Activated CD4-positive, alpha-beta T cell treated with anti-CD3 and anti-CD28 coated beads, Interleukin-2, amount 10 ng/mL, durations not matched to agents 7 days and 5 days (primary cell): ENCODE measurements around the gene WDR6. TPM values are rescaled to one million over a fixed set of nuclear protein-coding genes. Genes with fewer than 3 reads are reported as not detected.
"Not testable (repeated sequence)": the region's sequence is repeated elsewhere in the genome, so short reads cannot be mapped to it uniquely, and the experiment has no call there.

Source experiments
- CTCF ChIA-PET: fragments of 350-600 bp; sonication (Branson Sonifier 250); formaldehyde crosslinking; loops from one replicate; lab custom pipeline; 2021; ENCODE audit warnings: antibody characterized with exemption; lab: Charles Lee
- POLR2A ChIA-PET: fragments of 350-600 bp; sonication (Branson Sonifier 250); formaldehyde crosslinking; loops from one replicate; lab custom pipeline; 2021; ENCODE audit warnings: antibody characterized with exemption; lab: Charles Lee
- DNase-seq: peaks from one replicate; pipeline ENCODE4 v3.0.0-alpha.2; 2020
- H3K27ac Mint-ChIP-seq: one replicate; pipeline ENCODE4 v1.8.0; 2021; ENCODE audit warnings: mild to moderate bottlenecking, moderate library complexity, mixed read lengths
- H3K27me3 Mint-ChIP-seq: one replicate; pipeline ENCODE4 v1.8.0; 2021; ENCODE audit warnings: mixed read lengths
- H3K36me3 Mint-ChIP-seq: one replicate; pipeline ENCODE4 v1.8.0; 2021; ENCODE audit warnings: low read depth, mixed read lengths
- H3K4me1 Mint-ChIP-seq: one replicate; pipeline ENCODE4 v1.8.0; 2021; ENCODE audit warnings: mixed read lengths
- H3K4me3 Mint-ChIP-seq: one replicate; pipeline ENCODE4 v1.8.0; 2021; ENCODE audit warnings: mild to moderate bottlenecking, moderate library complexity, mixed read lengths
- H3K9me3 Mint-ChIP-seq: one replicate; pipeline ENCODE4 v1.8.0; 2021; ENCODE audit warnings: mixed read lengths
- total RNA-seq, 2 experiments: library from RNA; stranded (reverse); gene quantifications; one replicate each; pipeline ENCODE4 v1.2.3, GENCODE V29; 2021

Gene WDR6
- total RNA-seq, 2 experiments from 2014 or later = 144 to 157 TPM

GRCh38 chr3:49008627-49009026 lies 1.4 kb downstream of the WDR6 start:
- not testable (repeated sequence) for DNase-seq, H3K36me3 Mint-ChIP-seq, H3K9me3 Mint-ChIP-seq, H3K27me3 Mint-ChIP-seq
- peak overlapping the region; percentile 100 for H3K27ac Mint-ChIP-seq
- peak overlapping the region; percentile 99 for H3K4me3 Mint-ChIP-seq
- peaks cover 33% of the 10 kb centered on the region for H3K4me1 Mint-ChIP-seq
- CTCF ChIA-PET = interaction anchor here (0.7 to 4.6 kb wide), 7 partner anchors 11 to 531 kb away, joined by 3 to 100 read pairs (median 4); partner anchors contain the start of genes ARIH2, DALRD3, IMPDH2 and NDUFAF3
- POLR2A ChIA-PET = interaction anchor here (0.7 kb wide), 1 partner anchor 461 kb away, joined by 3 read pairs; the partner anchor contains the start of gene DAG1

DNA sequence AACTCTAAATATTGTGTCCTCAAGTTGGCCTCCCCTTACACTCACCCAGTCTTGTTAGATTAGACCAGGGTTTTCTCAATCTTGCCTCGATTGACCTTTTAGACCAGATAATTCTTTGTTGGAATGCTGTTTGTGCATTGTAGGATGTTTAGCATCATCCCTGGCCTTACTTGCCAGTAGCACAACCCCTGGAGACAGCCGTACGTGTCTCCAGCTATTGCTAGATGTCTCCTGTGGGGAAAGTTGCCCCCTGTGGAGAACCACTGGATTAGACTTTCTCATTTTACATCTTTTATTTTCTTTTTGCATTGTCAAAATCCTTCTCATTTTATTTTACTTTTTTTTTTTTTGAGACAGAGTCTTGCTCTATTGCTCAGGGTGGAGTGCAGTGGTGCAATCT lies 2.2 kb downstream of the WDR6 start:
- ChIA-PET POLR2A (no interaction called here), CTCF (interaction anchor here (0.5 to 4.6 kb wide), 7 partner anchors 10 to 530 kb away, joined by 3 to 100 read pairs (median 4); partner anchors contain the start of genes ARIH2, DALRD3 and NDUFAF3)
- H3K36me3 Mint-ChIP-seq = peaks cover 2% of the 10 kb centered on the region
- H3K4me1 Mint-ChIP-seq = peaks cover 35% of the 10 kb centered on the region
- no peak overlapping the region for H3K27ac Mint-ChIP-seq
- DNase-seq = no peak
- no peaks in the 10 kb centered on the region for H3K27me3 Mint-ChIP-seq
- no peaks in the 10 kb centered on the region for H3K9me3 Mint-ChIP-seq
- H3K4me3 Mint-ChIP-seq = no peak overlapping the region

GRCh38 chr3:49012441-49013017 lies 5.3 kb downstream of the WDR6 start:
- ChIA-PET CTCF (interaction anchor here (1.8 to 3.3 kb wide), 2 partner anchors 9 to 24 kb away, joined by 9 to 28 read pairs; partner anchors contain the start of gene NDUFAF3), POLR2A (no interaction called here)
- H3K27me3 Mint-ChIP-seq = no peaks in the 10 kb centered on the region
- no peak overlapping the region for H3K4me3 Mint-ChIP-seq
- peaks cover 36% of the 10 kb centered on the region for H3K4me1 Mint-ChIP-seq
- H3K36me3 Mint-ChIP-seq = peaks cover 17% of the 10 kb centered on the region
- H3K9me3 Mint-ChIP-seq = no peaks in the 10 kb centered on the region
- DNase-seq = no peak
- no peak overlapping the region for H3K27ac Mint-ChIP-seq

DNA sequence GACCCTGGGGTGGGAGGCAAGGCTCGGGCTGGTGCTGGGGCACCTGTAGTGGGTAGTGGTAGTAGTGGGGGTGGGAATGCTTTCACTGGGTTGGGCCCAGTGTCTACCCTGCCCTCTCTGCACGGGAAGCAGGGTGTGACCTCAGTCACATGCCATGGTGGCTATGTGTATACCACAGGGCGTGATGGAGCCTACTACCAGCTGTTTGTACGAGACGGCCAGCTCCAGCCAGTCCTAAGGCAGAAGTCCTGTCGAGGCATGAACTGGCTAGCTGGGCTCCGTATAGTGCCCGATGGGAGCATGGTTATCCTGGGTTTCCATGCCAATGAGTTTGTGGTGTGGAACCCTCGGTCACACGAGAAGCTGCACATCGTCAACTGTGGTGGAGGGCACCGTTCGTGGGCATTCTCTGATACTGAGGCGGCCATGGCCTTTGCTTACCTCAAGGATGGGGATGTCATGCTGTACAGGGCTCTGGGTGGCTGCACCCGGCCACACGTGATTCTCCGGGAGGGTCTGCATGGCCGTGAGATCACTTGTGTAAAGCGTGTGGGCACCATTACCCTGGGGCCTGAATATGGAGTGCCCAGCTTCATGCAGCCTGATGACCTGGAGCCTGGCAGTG lies 6.0 kb downstream of the WDR6 start:
- no peaks in the 10 kb centered on the region for H3K27me3 Mint-ChIP-seq
- peaks cover 16% of the 10 kb centered on the region for H3K36me3 Mint-ChIP-seq
- peaks cover 35% of the 10 kb centered on the region for H3K4me1 Mint-ChIP-seq
- ChIA-PET CTCF (interaction anchor here (1.3 to 3.3 kb wide), 4 partner anchors 9 to 25 kb away, joined by 3 to 28 read pairs (median 7); partner anchors contain the start of genes NDUFAF3 and P4HTM), POLR2A (no interaction called here)
- H3K27ac Mint-ChIP-seq = no peak overlapping the region
- DNase-seq = no peak
- H3K9me3 Mint-ChIP-seq = no peaks in the 10 kb centered on the region
- no peak overlapping the region for H3K4me3 Mint-ChIP-seq

DNA sequence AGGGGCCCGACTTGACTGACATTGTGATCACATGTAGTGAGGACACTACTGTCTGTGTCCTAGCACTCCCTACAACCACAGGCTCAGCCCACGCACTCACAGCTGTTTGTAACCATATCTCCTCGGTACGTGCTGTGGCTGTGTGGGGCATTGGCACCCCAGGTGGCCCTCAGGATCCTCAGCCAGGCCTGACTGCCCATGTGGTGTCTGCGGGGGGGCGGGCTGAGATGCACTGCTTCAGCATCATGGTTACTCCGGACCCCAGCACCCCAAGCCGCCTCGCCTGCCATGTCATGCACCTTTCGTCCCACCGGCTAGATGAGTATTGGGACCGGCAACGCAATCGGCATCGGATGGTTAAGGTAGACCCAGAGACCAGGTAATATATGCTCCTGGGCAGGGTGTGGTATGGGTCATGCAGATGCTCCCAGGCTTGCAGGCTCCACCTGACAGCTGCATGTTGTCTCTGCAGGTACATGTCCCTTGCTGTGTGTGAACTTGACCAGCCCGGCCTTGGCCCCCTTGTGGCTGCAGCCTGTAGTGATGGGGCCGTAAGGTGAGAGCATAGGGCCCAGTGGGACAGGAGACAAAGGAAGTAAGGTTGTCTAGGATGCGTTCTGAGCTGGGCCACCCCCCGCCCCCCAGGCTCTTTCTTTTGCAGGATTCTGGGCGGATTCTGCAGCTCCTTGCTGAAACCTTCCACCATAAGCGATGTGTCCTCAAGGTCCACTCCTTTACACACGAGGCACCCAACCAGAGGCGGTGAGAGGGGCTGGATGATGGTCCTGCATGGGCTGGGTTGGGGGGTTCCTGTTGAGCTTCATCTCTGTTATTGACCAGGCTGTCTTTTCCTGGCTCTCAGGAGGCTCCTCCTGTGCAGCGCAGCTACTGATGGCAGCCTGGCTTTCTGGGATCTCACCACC lies 6.8 kb downstream of the WDR6 start:
- CTCF ChIA-PET = interaction anchor here (0.8 to 3.3 kb wide), 8 partner anchors 8 to 457 kb away, joined by 3 to 28 read pairs (median 4); partner anchors contain the start of genes IMPDH2, NDUFAF3 and P4HTM
- no peak overlapping the region for H3K4me3 Mint-ChIP-seq
- peak; percentile 53 for DNase-seq
- no peak overlapping the region for H3K27ac Mint-ChIP-seq
- H3K9me3 Mint-ChIP-seq = no peaks in the 10 kb centered on the region
- H3K36me3 Mint-ChIP-seq = peaks cover 17% of the 10 kb centered on the region
- POLR2A ChIA-PET = no interaction called here
- no peaks in the 10 kb centered on the region for H3K27me3 Mint-ChIP-seq
- peaks cover 31% of the 10 kb centered on the region for H3K4me1 Mint-ChIP-seq

- Mint-ChIP-seq H3K9me3 (no peaks in the 10 kb centered on the region), H3K27me3 (no peaks in the 10 kb centered on the region), H3K4me3 (no peak overlapping the region), H3K4me1 (peaks cover 32% of the 10 kb centered on the region), H3K27ac (no peak overlapping the region), H3K36me3 (peaks cover 17% of the 10 kb centered on the region)
- ChIA-PET CTCF (interaction anchor here (2.0 to 9.3 kb wide), 2 partner anchors 7 to 9 kb away, joined by 6 to 100 read pairs; partner anchors contain the start of gene WDR6), POLR2A (no interaction called here)
- no peak for DNase-seq
Observed at GRCh38 chr3:49015072-49015471, 7.9 kb downstream of the WDR6 start.

GRCh38 chr3:49015765-49016164 lies 8.6 kb downstream of the WDR6 start:
- H3K36me3 Mint-ChIP-seq = peaks cover 17% of the 10 kb centered on the region
- H3K27ac Mint-ChIP-seq = no peak overlapping the region
- peaks cover 35% of the 10 kb centered on the region for H3K4me1 Mint-ChIP-seq
- H3K9me3 Mint-ChIP-seq = no peaks in the 10 kb centered on the region
- ChIA-PET POLR2A (no interaction called here), CTCF (interaction anchor here (2.0 to 9.3 kb wide), 2 partner anchors 8 kb away, joined by 6 to 100 read pairs; partner anchors contain the start of gene WDR6)
- H3K27me3 Mint-ChIP-seq = no peaks in the 10 kb centered on the region
- no peak overlapping the region for H3K4me3 Mint-ChIP-seq
- no peak for DNase-seq

DNA sequence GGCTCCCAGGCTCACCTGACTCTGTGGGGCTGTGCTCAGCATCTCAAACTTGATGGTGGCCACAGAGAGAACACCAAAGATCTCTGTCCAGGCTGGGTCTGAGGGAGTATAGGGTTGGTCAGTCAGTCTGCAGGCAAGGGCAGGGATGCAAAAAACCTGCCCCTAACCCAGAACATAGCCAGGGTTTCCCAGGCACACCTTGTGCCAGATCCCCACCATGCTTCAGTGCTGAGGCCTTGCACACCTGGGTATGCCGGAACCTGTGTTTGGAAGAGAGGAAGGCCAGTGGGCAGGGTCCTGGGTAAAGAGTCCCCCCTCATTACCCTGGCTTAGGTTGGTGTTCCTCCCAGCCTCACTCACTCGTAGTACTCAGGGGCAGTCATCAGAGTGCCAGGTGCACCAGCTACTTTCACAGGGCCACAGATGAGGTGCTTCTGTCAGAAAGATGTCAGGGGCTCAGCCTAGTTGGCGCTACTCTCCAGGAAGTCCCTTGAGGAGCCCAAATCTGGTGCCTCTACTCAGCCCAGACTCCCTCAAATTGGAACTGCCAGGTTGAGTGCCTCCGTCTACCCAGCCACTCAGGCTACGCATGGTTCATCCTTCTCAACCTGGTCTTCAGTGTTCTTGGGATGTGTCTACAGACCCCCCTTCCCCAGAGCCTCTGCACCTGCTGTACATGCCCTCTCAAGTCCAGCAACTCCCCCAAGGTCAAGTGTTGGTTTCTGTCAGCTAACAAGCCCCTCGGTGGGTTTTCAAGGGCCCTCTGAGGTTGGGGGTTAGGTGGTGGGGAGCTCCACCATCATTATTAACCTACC lies 9.4 kb downstream of the WDR6 start:
- Mint-ChIP-seq H3K4me1 (peaks cover 35% of the 10 kb centered on the region), H3K36me3 (peaks cover 17% of the 10 kb centered on the region), H3K9me3 (no peaks in the 10 kb centered on the region), H3K27ac (peak overlapping the region; percentile 83), H3K27me3 (no peaks in the 10 kb centered on the region), H3K4me3 (peak overlapping the region; percentile 87)
- ChIA-PET POLR2A (interaction anchor here (0.6 to 1.1 kb wide), 3 partner anchors 9 to 166 kb away, joined by 3 to 4 read pairs (median 4); partner anchors contain the start of gene WDR6), CTCF (interaction anchor here (0.5 to 9.3 kb wide), 3 partner anchors 9 to 108 kb away, joined by 3 to 100 read pairs (median 8); partner anchors contain the start of gene WDR6)
- DNase-seq = no peak

DNA sequence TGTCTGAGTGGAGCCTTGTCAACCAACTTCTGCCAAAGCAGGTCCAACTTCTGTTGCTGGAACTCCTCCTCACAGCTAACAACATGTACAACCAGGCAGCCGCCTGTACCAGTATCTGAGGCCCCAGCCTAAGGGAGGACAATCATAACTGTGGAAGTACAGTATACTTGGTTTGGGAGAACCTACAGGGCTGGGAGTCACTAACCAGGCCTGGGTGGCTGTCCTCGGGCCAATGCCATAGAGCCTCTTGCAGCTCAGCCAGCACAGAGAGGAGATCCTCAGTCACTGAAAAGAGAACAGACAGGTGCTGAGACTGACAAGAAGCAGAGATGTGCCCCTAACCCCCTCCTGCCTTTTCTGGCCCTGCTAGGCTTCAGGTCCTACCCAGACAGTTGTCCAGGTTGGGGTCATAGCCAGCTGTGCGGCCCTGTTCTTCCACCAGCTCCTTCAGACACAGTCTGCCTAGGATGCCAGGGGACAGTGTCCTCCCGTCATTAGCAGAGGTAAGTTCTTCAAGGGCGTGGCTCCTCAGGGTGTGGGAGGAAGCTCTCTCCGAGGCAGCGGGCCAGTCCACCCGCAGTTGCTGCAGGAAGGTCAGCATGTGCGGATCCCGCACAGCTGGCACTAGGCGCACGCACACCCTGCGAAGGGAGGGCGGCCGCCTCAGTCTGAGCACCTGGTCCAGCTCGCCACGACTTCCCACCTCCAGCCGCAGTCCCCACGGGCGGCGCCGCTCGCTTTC lies 10.2 kb downstream of the WDR6 start:
- ChIA-PET POLR2A (interaction anchor here (0.6 to 1.1 kb wide), 4 partner anchors 10 to 165 kb away, joined by 3 to 4 read pairs (median 4); partner anchors contain the start of gene WDR6), CTCF (interaction anchor here (0.5 to 9.3 kb wide), 4 partner anchors 10 to 326 kb away, joined by 3 to 100 read pairs (median 6); partner anchors contain the start of gene WDR6)
- Mint-ChIP-seq H3K27ac (peak overlapping the region; percentile 83), H3K4me1 (peaks cover 34% of the 10 kb centered on the region), H3K27me3 (no peaks in the 10 kb centered on the region), H3K36me3 (peaks cover 19% of the 10 kb centered on the region), H3K4me3 (peak overlapping the region; percentile 87), H3K9me3 (no peaks in the 10 kb centered on the region)
- no peak for DNase-seq

GRCh38 chr3:49017971-49018706 lies 10.9 kb downstream of the WDR6 start, which contains the start of gene DALRD3:
Gene DALRD3, minus strand, starts transcription at chr3:49018580. Its CDS starts 16 bp downstream, at chr3:49018564.
- ChIA-PET CTCF (interaction anchor here (0.6 to 9.3 kb wide), 4 partner anchors 10 to 325 kb away, joined by 3 to 100 read pairs (median 6); partner anchors contain the start of genes QRICH1 and WDR6), POLR2A (interaction anchor here (1.0 to 1.1 kb wide), 2 partner anchors 11 to 30 kb away, joined by 3 to 4 read pairs; no protein-coding TSS in a partner anchor)
- peaks cover 40% of the 10 kb centered on the region for H3K4me1 Mint-ChIP-seq
- no peaks in the 10 kb centered on the region for H3K27me3 Mint-ChIP-seq
- H3K4me3 Mint-ChIP-seq = peak within 1 kb of the TSS; percentile 87
- peak; percentile 69 for DNase-seq
- peaks cover 27% of the 10 kb centered on the region for H3K36me3 Mint-ChIP-seq
- no peaks in the 10 kb centered on the region for H3K9me3 Mint-ChIP-seq
- peak within 1 kb of the TSS; percentile 95 for H3K27ac Mint-ChIP-seq
